Activated naive CD8-positive, alpha-beta T cell treated with anti-CD3 and anti-CD28 coated beads, Interleukin-2, amount 10 ng/mL, durations not matched to agents 7 days and 5 days (primary cell): ENCODE results near the gene NPHP4. TPM values are rescaled to one million over a fixed set of nuclear protein-coding genes. Genes with fewer than 3 reads are reported as not detected.

ENCODE experiments used
- ATAC-seq: fragments of 150-1000 bp; cut with Tn5 transposase; one replicate; pipeline ENCODE4 v1.10.0; 2021; ENCODE audit warnings: low read depth, moderate library complexity
- POLR2A ChIA-PET: fragments of 350-600 bp; sonication (Branson Sonifier 250); formaldehyde crosslinking; loops from one replicate; lab custom pipeline; 2021; ENCODE audit warnings: antibody characterized with exemption; lab: Charles Lee
- DNase-seq: peaks from one replicate; pipeline ENCODE4 v3.0.0; 2021
- H3K27ac Mint-ChIP-seq: one replicate; pipeline ENCODE4 v1.8.0; 2022; ENCODE audit warnings: mild to moderate bottlenecking, mixed read lengths
- H3K27me3 Mint-ChIP-seq: one replicate; pipeline ENCODE4 v1.8.0; 2022; ENCODE audit warnings: mild to moderate bottlenecking, moderate library complexity, mixed read lengths
- H3K36me3 Mint-ChIP-seq: one replicate; pipeline ENCODE4 v1.8.0; 2021; ENCODE audit warnings: mild to moderate bottlenecking, mixed read lengths
- H3K4me1 Mint-ChIP-seq: one replicate; pipeline ENCODE4 v1.8.0; 2021; ENCODE audit warnings: mixed read lengths
- H3K4me3 Mint-ChIP-seq: one replicate; pipeline ENCODE4 v1.8.0; 2022; ENCODE audit warnings: mild to moderate bottlenecking, moderate library complexity, mixed read lengths
- H3K9me3 Mint-ChIP-seq: one replicate; pipeline ENCODE4 v1.8.0; 2021; ENCODE audit warnings: mixed read lengths
- total RNA-seq, 2 experiments: library from RNA; stranded (reverse); gene quantifications; one replicate each; pipeline ENCODE4 v1.2.3, GENCODE V29; 2021

The NPHP4 gene
- total RNA-seq, 2 experiments from 2014 or later = 16.4 to 17.5 TPM

- no peaks in the 10 kb centered on the region for H3K27me3 Mint-ChIP-seq
- H3K9me3 Mint-ChIP-seq = peaks cover 2% of the 10 kb centered on the region
- no peak overlapping the region for H3K27ac Mint-ChIP-seq
- POLR2A ChIA-PET = no interaction called here
- H3K36me3 Mint-ChIP-seq = peaks cover 20% of the 10 kb centered on the region
- ATAC-seq (no peak), DNase-seq (no peak)
- H3K4me3 Mint-ChIP-seq = no peak overlapping the region
- no peaks in the 10 kb centered on the region for H3K4me1 Mint-ChIP-seq
Measured at GRCh38 chr1:5880630-5881405, 111.4 kb downstream of the NPHP4 start.

GRCh38 chr1:5879421-5879820, 112.8 kb downstream of the NPHP4 start:
- peaks cover 20% of the 10 kb centered on the region for H3K36me3 Mint-ChIP-seq
- no peak overlapping the region for H3K27ac Mint-ChIP-seq
- POLR2A ChIA-PET = no interaction called here
- H3K9me3 Mint-ChIP-seq = peaks cover 2% of the 10 kb centered on the region
- H3K4me3 Mint-ChIP-seq = no peak overlapping the region
- DNase-seq (no peak), ATAC-seq (no peak)
- H3K27me3 Mint-ChIP-seq = no peaks in the 10 kb centered on the region
- H3K4me1 Mint-ChIP-seq = no peaks in the 10 kb centered on the region

- H3K4me1 Mint-ChIP-seq = no peaks in the 10 kb centered on the region
- peaks cover 20% of the 10 kb centered on the region for H3K36me3 Mint-ChIP-seq
- no peak for ATAC-seq
- peaks cover 2% of the 10 kb centered on the region for H3K9me3 Mint-ChIP-seq
- POLR2A ChIA-PET = no interaction called here
- no peak overlapping the region for H3K27ac Mint-ChIP-seq
- no peaks in the 10 kb centered on the region for H3K27me3 Mint-ChIP-seq
- DNase-seq = no peak
- H3K4me3 Mint-ChIP-seq = no peak overlapping the region
Measured at GRCh38 chr1:5878971-5879370, 113.3 kb downstream of the NPHP4 start.

GRCh38 chr1:5877683-5878530, 114.3 kb downstream of the NPHP4 start:
- H3K36me3 Mint-ChIP-seq = peaks cover 24% of the 10 kb centered on the region
- no peaks in the 10 kb centered on the region for H3K4me1 Mint-ChIP-seq
- H3K27ac Mint-ChIP-seq = no peak overlapping the region
- DNase-seq = no peak
- POLR2A ChIA-PET = no interaction called here
- no peaks in the 10 kb centered on the region for H3K27me3 Mint-ChIP-seq
- H3K4me3 Mint-ChIP-seq = no peak overlapping the region
- no peak for ATAC-seq
- H3K9me3 Mint-ChIP-seq = peaks cover 2% of the 10 kb centered on the region

- ATAC-seq (no peak), DNase-seq (no peak)
- Mint-ChIP-seq H3K9me3 (peaks cover 2% of the 10 kb centered on the region), H3K27me3 (no peaks in the 10 kb centered on the region), H3K36me3 (peaks cover 21% of the 10 kb centered on the region), H3K4me1 (peaks cover 3% of the 10 kb centered on the region), H3K4me3 (no peak overlapping the region), H3K27ac (no peak overlapping the region)
- POLR2A ChIA-PET = no interaction called here
Measured at GRCh38 chr1:5877001-5877400, 115.2 kb downstream of the NPHP4 start.

GRCh38 chr1:5876094-5876650, 116.1 kb downstream of the NPHP4 start:
- peaks cover 4% of the 10 kb centered on the region for H3K4me1 Mint-ChIP-seq
- DNase-seq = no peak
- POLR2A ChIA-PET = no interaction called here
- H3K27me3 Mint-ChIP-seq = no peaks in the 10 kb centered on the region
- no peak overlapping the region for H3K4me3 Mint-ChIP-seq
- no peak overlapping the region for H3K27ac Mint-ChIP-seq
- ATAC-seq = no peak
- H3K9me3 Mint-ChIP-seq = peaks cover 2% of the 10 kb centered on the region
- peaks cover 21% of the 10 kb centered on the region for H3K36me3 Mint-ChIP-seq

GRCh38 chr1:5875345-5875910, 116.8 kb downstream of the NPHP4 start:
- Mint-ChIP-seq H3K27ac (no peak overlapping the region), H3K9me3 (peaks cover 2% of the 10 kb centered on the region), H3K4me1 (peaks cover 4% of the 10 kb centered on the region), H3K4me3 (no peak overlapping the region), H3K36me3 (peaks cover 18% of the 10 kb centered on the region), H3K27me3 (no peaks in the 10 kb centered on the region)
- DNase-seq (no peak), ATAC-seq (no peak)
- POLR2A ChIA-PET = no interaction called here

GRCh38 chr1:5874416-5875110, 117.7 kb downstream of the NPHP4 start:
- no peak for DNase-seq
- no peak for ATAC-seq
- H3K9me3 Mint-ChIP-seq = no peaks in the 10 kb centered on the region
- no peak overlapping the region for H3K4me3 Mint-ChIP-seq
- H3K27me3 Mint-ChIP-seq = no peaks in the 10 kb centered on the region
- H3K36me3 Mint-ChIP-seq = peaks cover 10% of the 10 kb centered on the region
- peaks cover 4% of the 10 kb centered on the region for H3K4me1 Mint-ChIP-seq
- POLR2A ChIA-PET = no interaction called here
- no peak overlapping the region for H3K27ac Mint-ChIP-seq

GRCh38 chr1:5873556-5873955, 118.7 kb downstream of the NPHP4 start:
- H3K36me3 Mint-ChIP-seq = peaks cover 13% of the 10 kb centered on the region
- ATAC-seq (no peak), DNase-seq (no peak)
- H3K27ac Mint-ChIP-seq = no peak overlapping the region
- H3K4me1 Mint-ChIP-seq = peaks cover 4% of the 10 kb centered on the region
- H3K4me3 Mint-ChIP-seq = no peak overlapping the region
- POLR2A ChIA-PET = no interaction called here
- peaks cover 6% of the 10 kb centered on the region for H3K9me3 Mint-ChIP-seq
- H3K27me3 Mint-ChIP-seq = no peaks in the 10 kb centered on the region

GRCh38 chr1:5872886-5873285, 119.3 kb downstream of the NPHP4 start:
- POLR2A ChIA-PET = no interaction called here

GRCh38 chr1:5868931-5869500, 123.2 kb downstream of the NPHP4 start:
- Mint-ChIP-seq H3K4me1 (peaks cover 4% of the 10 kb centered on the region), H3K27ac (no peak overlapping the region), H3K9me3 (peaks cover 7% of the 10 kb centered on the region), H3K4me3 (no peak overlapping the region), H3K27me3 (no peaks in the 10 kb centered on the region), H3K36me3 (peaks cover 15% of the 10 kb centered on the region)
- DNase-seq (no peak), ATAC-seq (no peak)
- POLR2A ChIA-PET = no interaction called here

More at GRCh38 chr1:5872886-5873285, 119.3 kb downstream of the NPHP4 start:
- Mint-ChIP-seq H3K9me3 (peaks cover 7% of the 10 kb centered on the region), H3K4me1 (peaks cover 4% of the 10 kb centered on the region), H3K27me3 (no peaks in the 10 kb centered on the region), H3K27ac (no peak overlapping the region), H3K4me3 (no peak overlapping the region), H3K36me3 (peaks cover 15% of the 10 kb centered on the region)
- DNase-seq (no peak), ATAC-seq (no peak)

GRCh38 chr1:5865774-5866173, 126.5 kb downstream of the NPHP4 start:
- POLR2A ChIA-PET = no interaction called here
- Mint-ChIP-seq H3K9me3 (peaks cover 7% of the 10 kb centered on the region), H3K27ac (no peak overlapping the region), H3K4me1 (no peaks in the 10 kb centered on the region), H3K27me3 (no peaks in the 10 kb centered on the region), H3K4me3 (no peak overlapping the region), H3K36me3 (peaks cover 12% of the 10 kb centered on the region)
- DNase-seq (no peak), ATAC-seq (no peak)

GRCh38 chr1:5865056-5865455, 127.2 kb downstream of the NPHP4 start:
- H3K4me1 Mint-ChIP-seq = no peaks in the 10 kb centered on the region
- H3K9me3 Mint-ChIP-seq = peaks cover 7% of the 10 kb centered on the region
- DNase-seq (no peak), ATAC-seq (no peak)
- POLR2A ChIA-PET = no interaction called here
- H3K27me3 Mint-ChIP-seq = no peaks in the 10 kb centered on the region
- H3K36me3 Mint-ChIP-seq = peaks cover 12% of the 10 kb centered on the region
- H3K27ac Mint-ChIP-seq = no peak overlapping the region
- no peak overlapping the region for H3K4me3 Mint-ChIP-seq
